Measurements from ENCODE around the gene TP53BP1.
"Not testable (repeated sequence)": the region's sequence is repeated elsewhere in the genome, so short reads cannot be mapped to it uniquely, and the experiment has no call there.

TP53BP1 gene, protein sequence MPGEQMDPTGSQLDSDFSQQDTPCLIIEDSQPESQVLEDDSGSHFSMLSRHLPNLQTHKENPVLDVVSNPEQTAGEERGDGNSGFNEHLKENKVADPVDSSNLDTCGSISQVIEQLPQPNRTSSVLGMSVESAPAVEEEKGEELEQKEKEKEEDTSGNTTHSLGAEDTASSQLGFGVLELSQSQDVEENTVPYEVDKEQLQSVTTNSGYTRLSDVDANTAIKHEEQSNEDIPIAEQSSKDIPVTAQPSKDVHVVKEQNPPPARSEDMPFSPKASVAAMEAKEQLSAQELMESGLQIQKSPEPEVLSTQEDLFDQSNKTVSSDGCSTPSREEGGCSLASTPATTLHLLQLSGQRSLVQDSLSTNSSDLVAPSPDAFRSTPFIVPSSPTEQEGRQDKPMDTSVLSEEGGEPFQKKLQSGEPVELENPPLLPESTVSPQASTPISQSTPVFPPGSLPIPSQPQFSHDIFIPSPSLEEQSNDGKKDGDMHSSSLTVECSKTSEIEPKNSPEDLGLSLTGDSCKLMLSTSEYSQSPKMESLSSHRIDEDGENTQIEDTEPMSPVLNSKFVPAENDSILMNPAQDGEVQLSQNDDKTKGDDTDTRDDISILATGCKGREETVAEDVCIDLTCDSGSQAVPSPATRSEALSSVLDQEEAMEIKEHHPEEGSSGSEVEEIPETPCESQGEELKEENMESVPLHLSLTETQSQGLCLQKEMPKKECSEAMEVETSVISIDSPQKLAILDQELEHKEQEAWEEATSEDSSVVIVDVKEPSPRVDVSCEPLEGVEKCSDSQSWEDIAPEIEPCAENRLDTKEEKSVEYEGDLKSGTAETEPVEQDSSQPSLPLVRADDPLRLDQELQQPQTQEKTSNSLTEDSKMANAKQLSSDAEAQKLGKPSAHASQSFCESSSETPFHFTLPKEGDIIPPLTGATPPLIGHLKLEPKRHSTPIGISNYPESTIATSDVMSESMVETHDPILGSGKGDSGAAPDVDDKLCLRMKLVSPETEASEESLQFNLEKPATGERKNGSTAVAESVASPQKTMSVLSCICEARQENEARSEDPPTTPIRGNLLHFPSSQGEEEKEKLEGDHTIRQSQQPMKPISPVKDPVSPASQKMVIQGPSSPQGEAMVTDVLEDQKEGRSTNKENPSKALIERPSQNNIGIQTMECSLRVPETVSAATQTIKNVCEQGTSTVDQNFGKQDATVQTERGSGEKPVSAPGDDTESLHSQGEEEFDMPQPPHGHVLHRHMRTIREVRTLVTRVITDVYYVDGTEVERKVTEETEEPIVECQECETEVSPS (N-terminal part only)

GRCh38 chr15:43492673-43493601, at the start of gene TP53BP1:
TSS of gene TP53BP1 (minus strand) at chr15:43493156. CDS start at chr15:43493043, 113 bp downstream.
- peak; percentile 93 for DNase-seq (ENCODE audit: low spot score)

DNA sequence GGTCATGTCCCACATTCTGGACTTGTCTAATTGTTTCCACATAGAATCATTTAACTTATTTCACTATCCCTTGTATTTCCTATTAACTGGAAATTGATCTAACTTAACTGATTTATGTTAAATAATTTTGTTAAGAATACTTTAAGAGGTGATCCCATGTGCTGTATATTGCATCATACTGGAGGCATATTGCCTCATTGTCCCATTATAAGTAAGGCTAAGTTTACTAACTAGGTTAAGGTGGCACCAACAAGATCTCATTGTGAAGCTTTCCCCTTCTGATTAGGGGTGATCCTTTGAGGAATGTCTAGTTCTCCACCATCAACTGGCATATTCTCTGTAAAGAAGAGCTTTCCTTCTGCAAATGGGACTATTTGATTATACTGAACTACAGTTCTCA, 48.8 kb upstream of the TP53BP1 start:
- no peak for DNase-seq (ENCODE audit: low spot score)

GRCh38 chr15:43538091-43538490, 45.1 kb upstream of the TP53BP1 start:
- no peak for DNase-seq (ENCODE audit: low spot score)

GRCh38 chr15:43534897-43535296, 41.9 kb upstream of the TP53BP1 start:
- DNase-seq (ENCODE audit: low spot score), result no peak

DNA sequence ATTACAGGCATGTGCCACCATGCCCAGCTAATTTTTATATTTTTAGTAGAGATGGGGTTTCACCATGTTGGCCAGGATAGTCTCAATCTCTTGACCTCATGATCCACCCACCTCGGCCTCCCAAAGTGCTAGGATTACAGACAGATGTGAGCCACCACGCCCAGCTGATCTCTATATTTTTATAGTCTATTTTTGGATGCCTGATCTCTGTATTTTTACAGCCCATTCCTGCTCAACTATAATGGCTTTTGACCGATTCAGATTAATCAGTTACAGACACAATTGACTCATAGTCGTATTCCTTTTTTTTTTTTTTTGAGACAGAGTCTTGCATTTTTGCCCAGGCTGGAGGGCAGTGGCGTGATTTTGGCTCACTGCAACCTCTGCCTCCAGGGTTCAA, 39.9 kb upstream of the TP53BP1 start:
- not testable (repeated sequence) for DNase-seq (ENCODE audit: low spot score)

- no peak for DNase-seq (ENCODE audit: low spot score)
Observed at GRCh38 chr15:43531018-43531670, 38.2 kb upstream of the TP53BP1 start.

- no peak for DNase-seq (ENCODE audit: low spot score)
Observed at GRCh38 chr15:43529587-43530345, 36.8 kb upstream of the TP53BP1 start.

- no peak for DNase-seq (ENCODE audit: low spot score)
Observed at GRCh38 chr15:43529141-43529540, 36.2 kb upstream of the TP53BP1 start.

GRCh38 chr15:43528542-43529007, 35.6 kb upstream of the TP53BP1 start:
- DNase-seq (ENCODE audit: low spot score), result no peak

DNA sequence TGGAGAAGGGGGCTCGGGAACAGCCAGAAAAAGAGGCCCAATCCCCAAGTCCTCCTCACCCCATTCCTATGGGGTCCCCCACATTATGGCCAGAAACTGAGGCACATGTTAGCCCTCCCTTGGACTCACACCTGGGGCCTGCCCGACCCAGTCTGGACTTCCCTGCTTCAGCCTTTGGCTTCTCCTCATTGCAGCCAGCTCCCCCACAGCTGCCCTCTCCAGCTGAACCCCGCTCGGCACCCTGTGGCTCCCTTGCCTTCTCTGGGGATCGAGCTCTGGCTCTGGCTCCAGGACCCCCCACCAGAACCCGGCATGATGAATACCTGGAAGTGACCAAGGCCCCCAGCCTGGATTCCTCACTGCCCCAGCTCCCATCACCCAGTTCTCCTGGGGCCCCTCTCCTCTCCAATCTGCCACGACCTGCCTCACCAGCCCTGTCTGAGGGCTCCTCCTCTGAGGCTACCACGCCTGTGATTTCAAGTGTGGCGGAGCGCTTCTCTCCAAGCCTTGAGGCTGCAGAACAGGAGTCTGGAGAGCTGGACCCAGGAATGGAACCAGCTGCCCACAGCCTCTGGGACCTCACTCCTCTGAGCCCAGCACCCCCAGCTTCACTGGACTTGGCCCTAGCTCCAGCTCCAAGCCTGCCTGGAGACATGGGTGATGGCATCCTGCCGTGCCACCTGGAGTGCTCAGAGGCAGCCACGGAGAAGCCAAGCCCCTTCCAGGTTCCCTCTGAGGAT, 35.0 kb upstream of the TP53BP1 start:
- no peak for DNase-seq (ENCODE audit: low spot score)

- DNase-seq (ENCODE audit: low spot score), result no peak
Observed at GRCh38 chr15:43527016-43527801, 34.3 kb upstream of the TP53BP1 start.

DNA sequence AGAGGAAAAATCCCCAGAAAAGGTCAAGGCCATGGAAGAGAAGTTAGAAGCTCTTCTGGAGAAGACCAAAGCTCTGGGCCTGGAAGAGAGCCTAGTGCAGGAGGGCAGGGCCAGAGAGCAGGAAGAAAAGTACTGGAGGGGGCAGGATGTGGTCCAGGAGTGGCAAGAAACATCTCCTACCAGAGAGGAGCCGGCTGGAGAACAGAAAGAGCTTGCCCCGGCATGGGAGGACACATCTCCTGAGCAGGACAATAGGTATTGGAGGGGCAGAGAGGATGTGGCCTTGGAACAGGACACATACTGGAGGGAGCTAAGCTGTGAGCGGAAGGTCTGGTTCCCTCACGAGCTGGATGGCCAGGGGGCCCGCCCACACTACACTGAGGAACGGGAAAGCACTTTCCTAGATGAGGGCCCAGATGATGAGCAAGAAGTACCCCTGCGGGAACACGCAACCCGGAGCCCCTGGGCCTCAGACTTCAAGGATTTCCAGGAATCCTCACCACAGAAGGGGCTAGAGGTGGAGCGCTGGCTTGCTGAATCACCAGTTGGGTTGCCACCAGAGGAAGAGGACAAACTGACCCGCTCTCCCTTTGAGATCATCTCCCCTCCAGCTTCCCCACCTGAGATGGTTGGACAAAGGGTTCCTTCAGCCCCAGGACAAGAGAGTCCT, 33.4 kb upstream of the TP53BP1 start:
- no peak for DNase-seq (ENCODE audit: low spot score)

- no peak for DNase-seq (ENCODE audit: low spot score)
Observed at GRCh38 chr15:43525131-43525530, 32.2 kb upstream of the TP53BP1 start.

DNA sequence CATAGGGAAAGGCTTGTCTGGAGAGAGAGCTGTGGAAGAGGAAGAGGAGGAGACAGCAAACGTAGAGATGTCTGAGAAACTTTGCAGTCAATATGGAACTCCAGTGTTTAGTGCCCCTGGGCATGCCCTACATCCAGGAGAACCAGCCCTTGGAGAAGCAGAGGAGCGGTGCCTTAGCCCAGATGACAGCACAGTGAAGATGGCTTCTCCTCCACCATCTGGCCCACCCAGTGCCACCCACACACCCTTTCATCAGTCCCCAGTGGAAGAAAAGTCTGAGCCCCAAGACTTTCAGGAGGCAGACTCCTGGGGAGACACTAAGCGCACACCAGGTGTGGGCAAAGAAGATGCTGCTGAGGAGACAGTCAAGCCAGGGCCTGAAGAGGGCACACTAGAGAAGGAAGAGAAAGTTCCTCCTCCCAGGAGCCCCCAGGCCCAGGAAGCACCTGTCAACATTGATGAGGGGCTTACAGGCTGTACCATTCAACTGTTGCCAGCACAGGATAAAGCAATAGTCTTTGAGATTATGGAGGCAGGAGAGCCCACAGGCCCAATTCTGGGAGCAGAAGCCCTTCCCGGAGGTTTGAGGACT, 31.4 kb upstream of the TP53BP1 start:
- no peak for DNase-seq (ENCODE audit: low spot score)

DNA sequence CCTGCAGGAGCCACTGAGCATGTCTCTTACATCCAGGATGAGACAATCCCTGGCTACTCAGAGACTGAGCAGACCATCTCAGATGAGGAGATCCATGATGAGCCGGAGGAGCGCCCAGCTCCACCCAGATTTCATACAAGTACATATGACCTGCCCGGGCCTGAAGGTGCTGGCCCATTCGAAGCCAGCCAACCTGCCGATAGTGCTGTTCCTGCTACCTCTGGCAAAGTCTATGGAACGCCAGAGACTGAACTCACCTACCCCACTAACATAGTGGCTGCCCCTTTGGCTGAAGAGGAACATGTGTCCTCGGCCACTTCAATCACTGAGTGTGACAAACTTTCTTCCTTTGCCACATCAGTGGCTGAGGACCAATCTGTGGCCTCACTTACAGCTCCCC, 30.7 kb upstream of the TP53BP1 start:
- DNase-seq (ENCODE audit: low spot score), result no peak

GRCh38 chr15:43522247-43522646, 29.3 kb upstream of the TP53BP1 start:
- no peak for DNase-seq (ENCODE audit: low spot score)

- DNase-seq (ENCODE audit: low spot score), result no peak
Observed at GRCh38 chr15:43521419-43521818, 28.5 kb upstream of the TP53BP1 start.
